Left kidney (tissue), 2 donors: ENCODE data around the gene CORO2B. TPM values are rescaled to one million over a fixed set of nuclear protein-coding genes. Genes with fewer than 3 reads are reported as not detected.
A peak's percentile ranks its signal among the peaks of the same experiment; 100 is the strongest.

Experiments
- DNase-seq: peaks from one replicate; pipeline ENCODE4 v3.0.0-alpha.2; 2013
- polyA plus RNA-seq: library from polyadenylated mRNA; unstranded; fragments of 120-200 nt; gene quantifications from one replicate; pipeline ENCODE4 v1.2.1, GENCODE V29; 2013; ENCODE audit not compliant: insufficient read length

Gene CORO2B
- polyA plus RNA-seq, 1 donor: 23.0 TPM

- no peak for DNase-seq
Measured at GRCh38 chr15:68553314-68553993, 25.3 kb upstream of the CORO2B start.

DNA sequence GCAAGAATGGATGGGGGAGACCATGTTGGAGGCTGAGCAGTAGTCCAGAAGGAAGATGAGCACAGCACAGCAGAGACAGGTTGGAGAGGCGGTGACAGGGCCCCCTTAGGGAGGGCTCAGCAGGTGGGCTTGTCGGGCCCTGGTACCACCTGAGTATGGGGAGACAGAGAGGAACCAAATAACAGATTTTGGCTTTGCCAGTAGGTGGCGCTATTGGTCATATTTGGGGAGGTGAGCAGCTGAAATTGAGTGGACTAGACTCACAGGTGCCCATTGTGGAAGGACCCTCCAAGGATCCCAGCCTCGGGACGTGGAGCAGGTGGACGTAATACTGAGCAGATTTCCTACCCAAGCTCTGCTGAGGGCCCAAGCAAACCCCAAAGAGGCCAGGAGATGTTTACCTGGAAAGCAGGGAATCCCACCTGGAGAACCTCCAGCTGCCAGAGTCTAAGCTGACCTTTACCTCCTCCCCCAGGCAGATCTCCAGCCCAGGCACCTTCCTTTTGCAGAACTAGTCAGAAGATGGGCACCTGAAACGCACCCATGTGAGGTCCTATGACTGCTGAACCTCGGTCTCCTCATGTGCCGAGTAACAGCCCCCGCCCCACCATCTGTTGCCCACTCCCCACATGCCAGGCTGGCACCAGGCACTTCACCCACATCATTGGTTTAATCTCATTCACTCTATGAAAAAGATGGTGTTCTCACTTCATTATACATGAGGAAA lies 24.6 kb upstream of the CORO2B start:
- DNase-seq: peak; percentile 77

DNA sequence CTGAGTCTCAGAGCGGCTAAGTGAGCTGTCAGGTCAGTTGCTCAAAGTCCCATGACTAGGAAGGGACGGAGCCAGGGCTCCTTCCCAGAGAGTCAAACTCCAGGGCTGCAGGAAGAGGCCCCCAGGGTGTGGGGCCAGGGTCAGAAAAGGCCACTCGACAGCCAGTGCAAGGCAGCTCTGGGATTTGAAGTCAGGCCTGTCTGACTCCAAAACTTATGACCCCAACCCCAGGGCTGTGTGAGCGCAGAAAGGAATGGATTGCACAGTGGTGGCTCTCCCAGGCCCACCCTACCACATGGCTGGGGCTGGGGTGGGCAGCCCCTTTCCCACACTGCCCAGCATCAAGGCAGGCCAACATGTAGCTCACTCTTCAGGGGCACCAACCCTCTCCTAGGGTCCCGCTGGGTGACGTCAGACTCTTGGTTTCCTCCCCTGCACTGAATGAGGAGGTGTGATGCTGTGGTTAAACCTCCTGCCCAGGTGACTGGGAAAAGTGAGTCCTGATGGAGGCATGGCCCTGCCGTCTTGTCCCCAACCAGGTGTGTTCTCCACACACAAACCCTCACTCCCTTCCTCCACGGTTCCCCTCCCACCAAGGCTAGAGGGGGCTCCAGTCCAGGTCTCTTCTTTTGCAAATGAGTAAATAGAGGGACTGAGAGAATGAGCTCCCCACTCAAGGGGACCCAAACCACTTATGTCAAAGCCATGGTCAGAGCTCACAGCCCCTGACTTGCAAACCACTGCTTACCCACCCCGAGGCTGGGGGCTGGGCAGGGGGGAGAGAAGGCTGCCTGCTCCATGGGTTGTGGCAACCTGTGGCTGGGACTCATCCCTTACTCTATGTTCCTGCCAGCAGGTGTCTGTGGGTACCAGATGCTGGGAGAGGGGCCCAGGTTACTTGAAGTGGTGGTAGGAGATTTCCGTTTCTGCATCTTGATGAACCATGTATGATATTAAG lies 23.8 kb upstream of the CORO2B start:
- no peak for DNase-seq

DNA sequence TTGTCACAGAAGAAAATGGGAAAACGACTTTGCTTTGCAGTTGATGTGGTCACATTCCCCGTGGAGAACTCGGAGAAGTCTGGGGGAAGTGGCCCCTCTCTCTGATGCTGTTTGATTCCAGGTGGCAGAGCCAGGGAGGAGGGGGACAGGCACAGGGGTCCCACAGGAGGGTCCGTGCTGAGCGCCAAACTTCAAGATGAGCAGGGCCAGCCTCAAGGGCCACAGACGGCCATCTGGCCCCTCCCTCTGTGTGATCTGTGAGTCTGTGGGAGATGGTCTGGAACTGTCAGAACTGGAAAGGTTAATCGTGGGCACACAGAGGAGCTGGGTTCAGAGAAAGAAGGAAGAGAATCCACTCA lies 23.1 kb upstream of the CORO2B start:
- no peak for DNase-seq

DNA sequence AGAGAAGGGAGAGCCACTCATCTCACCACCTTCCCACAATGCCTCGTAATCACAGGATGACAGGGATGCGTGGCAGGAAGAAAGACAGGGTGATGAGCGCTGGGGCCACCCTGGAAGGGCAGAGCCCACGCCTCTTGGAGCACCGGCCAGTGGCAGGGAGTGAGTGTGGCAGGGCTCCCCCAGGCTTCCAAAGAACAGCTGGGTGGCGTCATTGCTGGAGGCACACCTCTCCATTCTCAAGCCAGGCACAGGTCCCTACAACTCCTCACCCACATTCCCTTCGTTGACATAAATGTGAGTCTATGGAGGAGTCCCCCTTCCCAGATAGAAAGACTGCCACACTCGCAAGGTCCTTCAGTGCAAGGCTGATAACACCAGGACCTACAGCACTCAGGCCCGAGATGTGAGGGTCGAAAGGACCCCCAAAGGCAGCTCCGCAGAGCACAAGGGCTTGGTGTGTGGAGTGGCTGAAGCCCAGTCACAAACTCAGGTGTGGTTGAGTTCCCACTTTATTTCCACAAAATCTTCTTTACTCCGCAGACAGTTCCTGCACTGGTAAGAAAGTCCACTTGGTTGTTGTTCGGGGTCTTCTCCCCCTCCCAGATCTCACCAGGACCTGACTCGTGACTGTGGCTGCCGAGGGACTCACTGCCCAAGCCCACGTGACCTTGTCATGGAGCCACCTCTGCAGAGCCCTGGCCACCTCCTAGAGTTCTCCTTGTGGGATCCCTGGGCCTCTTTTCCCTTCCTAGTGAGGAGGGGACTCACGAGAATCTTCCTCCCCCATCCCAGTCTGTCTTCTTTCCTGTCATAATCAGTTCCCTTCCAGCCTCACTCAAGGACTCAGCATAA lies 22.4 kb upstream of the CORO2B start:
- DNase-seq: no peak

DNA sequence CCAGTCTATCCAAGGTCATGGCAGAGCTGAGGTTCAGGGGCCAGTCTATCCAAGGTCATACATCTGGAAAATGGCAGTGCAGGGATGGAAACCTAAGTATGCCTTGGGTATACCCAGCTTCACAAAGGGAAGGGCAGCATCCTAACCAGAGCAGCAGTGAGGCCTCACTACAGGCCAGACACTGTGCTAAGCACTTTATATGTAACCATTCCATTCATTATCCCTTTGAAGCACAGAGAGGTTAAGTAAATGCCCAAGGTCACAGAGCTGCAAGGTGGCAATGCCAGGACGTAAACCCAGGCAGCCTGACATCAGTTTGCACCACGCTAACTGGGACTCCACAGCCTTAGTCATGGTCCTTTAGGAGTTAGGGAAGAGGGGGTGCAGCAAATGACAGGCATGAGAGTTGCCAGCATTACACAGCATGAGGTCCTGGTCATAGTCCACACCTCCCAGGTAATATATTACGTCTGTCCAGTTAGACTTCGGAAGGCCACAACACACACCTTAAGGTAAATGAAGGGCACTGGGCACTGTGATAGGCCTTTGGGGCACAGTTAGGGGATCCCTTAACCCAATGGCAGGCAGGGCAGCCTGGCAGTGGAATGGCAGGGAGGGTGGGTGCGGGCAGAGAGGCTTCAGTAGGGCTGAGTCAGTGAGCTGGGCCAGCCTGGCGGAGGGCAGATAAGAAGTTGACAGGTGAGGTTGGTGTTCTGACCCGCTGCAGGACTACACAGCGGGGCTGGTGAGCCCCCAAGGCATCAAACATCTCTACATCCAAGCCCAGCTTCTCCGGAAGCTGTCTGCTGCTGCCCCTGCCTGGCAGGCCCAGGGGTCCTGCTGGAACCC lies 21.1 kb upstream of the CORO2B start:
- no peak for DNase-seq

- no peak for DNase-seq
Measured at GRCh38 chr15:68558318-68559305, 20.2 kb upstream of the CORO2B start.

DNA sequence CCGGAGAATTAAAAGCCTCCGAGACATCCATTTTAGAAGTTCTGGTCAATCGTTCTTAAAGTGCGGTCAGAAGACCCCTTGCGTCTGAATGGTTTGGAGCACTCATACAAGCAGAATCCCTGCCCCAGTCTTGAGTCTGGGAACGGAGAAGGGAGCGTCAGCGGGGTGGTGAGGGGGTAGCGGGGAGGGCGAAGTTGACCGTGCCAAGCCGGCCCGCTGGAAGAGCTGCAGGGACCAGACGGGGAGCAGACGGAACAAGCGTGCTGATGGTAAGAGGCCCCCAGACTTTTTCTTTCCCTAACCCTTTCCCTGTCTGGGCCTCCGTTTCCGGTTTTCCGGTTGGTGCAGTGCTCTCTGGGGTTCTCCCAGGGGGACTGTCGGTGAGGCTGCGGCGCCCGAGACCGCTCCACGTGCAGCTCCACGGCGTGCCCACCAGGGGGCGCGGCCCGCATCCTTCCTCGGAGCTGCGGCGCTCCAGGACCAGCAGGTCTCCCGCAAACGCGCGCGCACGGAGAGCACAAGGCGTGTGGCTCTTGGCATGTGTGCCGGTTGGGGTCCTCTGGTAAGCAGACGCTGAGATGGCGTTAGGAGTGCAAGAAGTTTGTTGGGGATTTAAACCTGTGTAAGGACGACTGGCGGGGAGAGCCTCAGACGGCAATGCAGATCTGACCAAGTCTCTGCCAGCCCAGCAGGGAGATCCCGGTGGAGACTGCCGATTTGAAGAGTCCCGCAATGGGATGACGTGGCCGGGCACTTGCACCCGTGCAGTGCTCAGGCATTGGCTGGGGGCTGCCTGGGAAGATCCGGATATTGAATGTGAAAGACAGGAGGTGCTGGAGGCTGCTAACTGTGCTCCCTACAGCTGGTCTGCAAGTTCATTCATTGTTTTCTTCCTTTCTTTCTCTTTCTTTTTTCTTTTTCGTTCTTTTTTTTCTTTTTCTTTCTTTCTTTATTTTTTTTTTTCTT lies 19.2 kb upstream of the CORO2B start:
- peak; percentile 82 for DNase-seq

DNA sequence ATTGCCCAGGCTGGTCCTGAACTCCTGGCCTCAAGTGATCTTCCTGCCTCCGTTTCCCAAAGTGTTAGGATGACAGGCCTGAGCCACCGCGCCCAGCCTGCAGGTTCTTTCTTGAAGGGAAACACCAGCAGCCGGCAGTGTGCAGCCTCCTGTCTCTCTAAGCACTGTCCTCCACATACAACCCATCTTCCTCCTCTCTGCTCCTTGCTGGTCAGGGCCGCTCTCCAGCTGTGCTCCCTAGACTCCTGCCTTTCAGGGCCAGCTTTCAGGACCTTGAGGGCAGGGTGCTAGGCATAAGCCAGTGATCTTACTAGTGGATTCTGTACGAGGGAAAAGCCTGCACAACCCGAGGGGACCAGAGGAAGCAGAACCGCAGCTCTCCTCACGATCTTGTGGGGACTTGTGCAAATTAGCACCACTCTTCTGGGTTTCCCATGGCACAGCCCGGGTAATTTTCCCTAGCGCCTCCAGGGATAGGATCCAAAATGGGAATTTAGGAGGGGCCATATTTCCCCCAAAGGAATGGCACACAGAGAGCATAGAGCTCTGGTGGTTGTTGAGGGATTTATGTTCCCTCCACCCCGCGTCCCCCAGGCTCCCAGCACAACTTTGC lies 18.2 kb upstream of the CORO2B start:
- no peak for DNase-seq

GRCh38 chr15:68561171-68561900 lies 17.5 kb upstream of the CORO2B start:
- DNase-seq: no peak

DNA sequence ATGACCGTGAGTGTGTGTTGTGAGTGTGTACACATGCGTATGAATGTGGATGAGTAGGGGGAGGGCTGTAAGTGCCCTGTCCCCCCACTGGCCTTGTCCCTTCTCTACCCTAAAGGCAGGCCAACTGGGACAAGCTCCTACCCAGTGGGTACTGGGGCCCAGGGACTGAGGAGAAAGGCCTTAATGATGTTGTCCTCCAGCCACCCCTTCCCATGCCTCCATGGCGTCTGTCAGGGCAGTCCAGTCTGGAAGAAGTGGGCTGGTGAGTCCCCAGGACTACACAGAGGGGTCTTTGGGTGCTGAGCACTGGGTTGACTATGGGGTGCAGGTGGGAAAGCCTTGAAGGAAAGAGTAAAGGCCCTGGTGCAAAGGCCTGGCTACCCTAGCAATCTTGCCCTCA lies 16.9 kb upstream of the CORO2B start:
- no peak for DNase-seq

- DNase-seq: no peak
Measured at GRCh38 chr15:68564173-68564572, 14.6 kb upstream of the CORO2B start.

DNA sequence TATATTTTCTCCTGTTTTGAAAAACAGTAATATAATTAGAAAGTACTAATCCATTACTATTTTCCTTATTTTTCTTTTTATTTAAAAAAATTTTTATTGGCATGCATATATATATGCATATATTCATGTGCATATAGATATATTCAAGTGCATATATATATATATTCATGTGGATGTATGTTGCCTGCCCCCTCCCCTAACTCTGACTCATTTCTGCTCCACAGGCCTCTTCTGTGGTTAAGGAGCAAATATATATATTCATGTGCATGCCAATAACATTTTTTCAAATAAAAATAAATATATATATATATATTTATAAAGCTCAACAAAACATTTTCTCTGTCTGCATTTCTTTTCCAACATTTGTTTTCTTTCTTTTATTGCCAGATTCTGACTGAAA lies 13.6 kb upstream of the CORO2B start:
- DNase-seq: no peak

- no peak for DNase-seq
Measured at GRCh38 chr15:68565726-68566125, 13.1 kb upstream of the CORO2B start.

GRCh38 chr15:68566377-68566954 lies 12.3 kb upstream of the CORO2B start:
- no peak for DNase-seq

- DNase-seq: no peak
Measured at GRCh38 chr15:68567345-68567744, 11.4 kb upstream of the CORO2B start.

DNA sequence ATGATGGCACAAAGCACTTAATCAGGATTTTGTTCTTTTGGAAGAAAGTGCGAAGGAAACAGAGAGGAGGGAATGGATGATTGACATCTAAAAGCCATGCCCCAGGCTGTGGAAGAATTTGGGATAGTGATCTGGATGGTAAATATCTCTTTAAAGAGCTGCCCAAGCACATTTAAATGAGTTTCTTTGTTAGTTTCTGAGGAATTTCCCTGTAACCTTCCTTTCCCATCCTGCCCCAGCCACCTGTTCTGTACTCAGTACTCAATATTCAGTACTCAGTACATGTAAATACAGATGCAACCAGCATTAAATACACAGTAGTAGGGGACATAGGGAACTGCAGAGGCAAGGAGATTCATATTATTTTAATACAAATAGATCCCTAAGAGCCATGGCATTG lies 7.8 kb upstream of the CORO2B start:
- DNase-seq: no peak
